Transverse colon (tissue), 4 donors: Measurements from ENCODE around the gene CRY1. TPM values are rescaled to one million over a fixed set of nuclear protein-coding genes. Genes with fewer than 3 reads are reported as not detected.
"Not testable (repeated sequence)": the region's sequence is repeated elsewhere in the genome, so short reads cannot be mapped to it uniquely, and the experiment has no call there.

Source experiments
- DNase-seq: peaks from one replicate; pipeline ENCODE4 v3.0.0-alpha.2; 2019
- H3K27ac ChIP-seq, 4 donors: fragments of 200-600 bp; sonication (generic); 2 replicates each; pipeline ENCODE4 v1.5.1; 2016 to 2018; ENCODE audit warnings: inconsistent platforms in 4 of 4
- H3K27me3 ChIP-seq: fragments of 200-600 bp; sonication (generic); 2 replicates; pipeline ENCODE4 v1.5.1; 2017; ENCODE audit warnings: inconsistent platforms
- H3K36me3 ChIP-seq, 4 donors: fragments of 200-600 bp; sonication (generic); 2 replicates each; pipeline ENCODE4 v1.5.1; 2017 to 2019; ENCODE audit warnings: inconsistent platforms in 4 of 4
- H3K4me1 ChIP-seq, 4 donors: fragments of 200-600 bp; sonication (generic); 2 replicates each; pipeline ENCODE4 v1.5.1; 2017 to 2020; ENCODE audit warnings: inconsistent platforms in 4 of 4
- H3K4me3 ChIP-seq, 4 donors: fragments of 200-600 bp; sonication (generic); 1 replicate in 1 of 4; 2 replicates in 3 of 4; pipeline versions ENCODE4 v1.5.1 to v1.6.1; 2017 to 2019; ENCODE audit warnings: inconsistent platforms in 4 of 4
- H3K9me3 ChIP-seq, 2 donors: fragments of 200-600 bp; sonication (generic); 2 replicates each; pipeline ENCODE4 v1.5.1; 2017 to 2019; ENCODE audit warnings: inconsistent platforms in 2 of 2
- EP300 ChIP-seq: sonication (generic); formaldehyde crosslinking; IDR thresholded peaks from one replicate; pipeline ENCODE4 v1.6.1; 2017; ENCODE audit warnings: antibody characterized with exemption, low read depth
- POLR2A ChIP-seq: fragments of 450-650 bp; IDR thresholded peaks from one replicate; pipeline ENCODE4 v1.6.1; 2016; ENCODE audit warnings: antibody characterized with exemption, mild to moderate bottlenecking, moderate library complexity
- POLR2AphosphoS5 ChIP-seq, 3 donors: sonication (generic); formaldehyde crosslinking; IDR thresholded peaks; one replicate each; pipeline ENCODE4 v1.6.1; 2016; ENCODE audit warnings: antibody characterized with exemption in 3 of 3
- whole genome bisulfite sequencing, 2 donors: methylation state at CpG; one replicate each; pipeline ENCODE4 v1.1.5; 2018; ENCODE audit warnings: low coverage in 1 of 2; 5-methylcytosine and 5-hydroxymethylcytosine counted together
- in situ Hi-C, 4 donors: fragments of 200-750 bp; cut with MboI; loops; one replicate each; pipeline versions ENCODE4 v1.15.0 to v1.15.1; 2017; ENCODE audit warnings: low sequenced_read_pairs in 3 of 4, low pct_ligation_motif_present in 1 of 4, low pct_unique_long_range_greater_than_20kb in 1 of 4
- intact Hi-C: fragments of 100-400 bp; cut with DNase I; formaldehyde crosslinking; loops from one replicate; pipeline ENCODE4 v1.15.1; 2023; ENCODE audit warnings: low total_unique reads
- total RNA-seq, 4 donors: library from RNA; depleted of rRNA; stranded (reverse); fragments of >200 nt; gene quantifications; one replicate each; pipeline ENCODE4 v1.1.0, GENCODE V29; 2016
- TF ChIP-seq, protein P1 (sequence below), 5 experiments: fragments of 200-600 bp in 3 of 5; fragments of 450-650 bp in 2 of 5; sonication (generic) in 3 of 5; IDR thresholded peaks; 1 replicate in 2 of 5; 2 replicates in 3 of 5; pipeline ENCODE4 v1.5.1; 2016 to 2017; ENCODE audit warnings: antibody characterized with exemption in 5 of 5, inconsistent platforms in 3 of 5, mild to moderate bottlenecking in 2 of 5, moderate library complexity in 1 of 5

The CRY1 gene
- total RNA-seq, 4 donors from 2014 or later, result 10.1 to 71.8 (median 21.0) TPM

- H3K27me3 ChIP-seq, result no peaks in the 10 kb centered on the region
- peaks cover 0 to 14% (median 5%) of the 10 kb centered on the region in 4 donors for H3K4me1 ChIP-seq
- H3K9me3 ChIP-seq, result no peaks in the 10 kb centered on the region
- no peaks in the 10 kb centered on the region for H3K36me3 ChIP-seq
- no peak overlapping the region for H3K4me3 ChIP-seq
- in situ Hi-C loops, result no loop called here
- DNase-seq, result no peak
- intact Hi-C loops, result no loop called here
- H3K27ac ChIP-seq, result no peak overlapping the region
- TF ChIP-seq EP300 (no peak), POLR2AphosphoS5 (IDR thresholded peaks at IDR 0.05) (no peak), POLR2A (no peak)
- TF ChIP-seq, protein P1, sequence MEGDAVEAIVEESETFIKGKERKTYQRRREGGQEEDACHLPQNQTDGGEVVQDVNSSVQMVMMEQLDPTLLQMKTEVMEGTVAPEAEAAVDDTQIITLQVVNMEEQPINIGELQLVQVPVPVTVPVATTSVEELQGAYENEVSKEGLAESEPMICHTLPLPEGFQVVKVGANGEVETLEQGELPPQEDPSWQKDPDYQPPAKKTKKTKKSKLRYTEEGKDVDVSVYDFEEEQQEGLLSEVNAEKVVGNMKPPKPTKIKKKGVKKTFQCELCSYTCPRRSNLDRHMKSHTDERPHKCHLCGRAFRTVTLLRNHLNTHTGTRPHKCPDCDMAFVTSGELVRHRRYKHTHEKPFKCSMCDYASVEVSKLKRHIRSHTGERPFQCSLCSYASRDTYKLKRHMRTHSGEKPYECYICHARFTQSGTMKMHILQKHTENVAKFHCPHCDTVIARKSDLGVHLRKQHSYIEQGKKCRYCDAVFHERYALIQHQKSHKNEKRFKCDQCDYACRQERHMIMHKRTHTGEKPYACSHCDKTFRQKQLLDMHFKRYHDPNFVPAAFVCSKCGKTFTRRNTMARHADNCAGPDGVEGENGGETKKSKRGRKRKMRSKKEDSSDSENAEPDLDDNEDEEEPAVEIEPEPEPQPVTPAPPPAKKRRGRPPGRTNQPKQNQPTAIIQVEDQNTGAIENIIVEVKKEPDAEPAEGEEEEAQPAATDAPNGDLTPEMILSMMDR (IDR thresholded peaks at IDR 0.05), result no peak
These were observed 11.6 kb downstream of the CRY1 start for GRCh38 chr12:107081778-107082177.

DNA sequence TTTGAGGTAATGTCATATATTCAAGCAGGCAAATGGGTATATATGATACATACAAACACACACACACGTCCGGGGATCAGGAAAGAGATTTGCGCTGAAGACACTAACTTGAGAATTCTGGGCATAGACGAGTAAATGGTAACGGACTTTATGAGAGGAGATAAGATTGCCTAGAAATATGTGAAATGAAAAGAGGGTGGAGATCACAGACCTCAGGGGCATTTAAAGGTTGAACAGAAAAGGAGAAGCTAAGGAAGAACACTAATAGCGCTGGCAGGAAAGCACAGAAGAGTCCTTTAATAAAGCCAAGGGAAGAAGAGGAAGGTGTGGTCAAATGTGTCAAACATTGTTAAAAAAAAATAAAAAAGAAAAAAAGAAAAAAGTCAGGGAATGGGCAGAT, 13.1 kb downstream of the CRY1 start:
- H3K27me3 ChIP-seq, result no peaks in the 10 kb centered on the region
- no peaks in the 10 kb centered on the region for H3K36me3 ChIP-seq
- TF ChIP-seq, protein P1 (IDR thresholded peaks at IDR 0.05), result no peak
- TF ChIP-seq EP300, result no peak
- no peak for TF ChIP-seq POLR2A
- no peak for TF ChIP-seq POLR2AphosphoS5 (IDR thresholded peaks at IDR 0.05)
- no peak for DNase-seq
- no peak overlapping the region for H3K4me3 ChIP-seq
- WGBS, 2 donors, result 74 to 87% methylated on average over 6 of the region's 6 CpGs
- H3K9me3 ChIP-seq, result no peaks in the 10 kb centered on the region
- in situ Hi-C loops, result no loop called here
- H3K4me1 ChIP-seq, result peaks cover 0 to 14% (median 5%) of the 10 kb centered on the region in 4 donors
- intact Hi-C loops, result no loop called here
- no peak overlapping the region for H3K27ac ChIP-seq

GRCh38 chr12:107079172-107080011, 14.0 kb downstream of the CRY1 start:
- DNase-seq, result no peak
- Histone ChIP-seq H3K9me3 (no peaks in the 10 kb centered on the region), H3K27me3 (no peaks in the 10 kb centered on the region), H3K27ac (no peak overlapping the region), H3K36me3 (no peaks in the 10 kb centered on the region), H3K4me3 (no peak overlapping the region), H3K4me1 (peaks cover 0 to 14% (median 5%) of the 10 kb centered on the region in 4 donors)
- intact Hi-C loops (no loop called here), in situ Hi-C loops (no loop called here)
- 88 to 100% methylated on average over 1 to 2 of the region's 2 CpGs for WGBS, 2 donors
- TF ChIP-seq, protein P1 (IDR thresholded peaks at IDR 0.05), result peak in 4 of 5 experiments; percentile 35 to 45 (median 42)
- no peak for TF ChIP-seq POLR2A

DNA sequence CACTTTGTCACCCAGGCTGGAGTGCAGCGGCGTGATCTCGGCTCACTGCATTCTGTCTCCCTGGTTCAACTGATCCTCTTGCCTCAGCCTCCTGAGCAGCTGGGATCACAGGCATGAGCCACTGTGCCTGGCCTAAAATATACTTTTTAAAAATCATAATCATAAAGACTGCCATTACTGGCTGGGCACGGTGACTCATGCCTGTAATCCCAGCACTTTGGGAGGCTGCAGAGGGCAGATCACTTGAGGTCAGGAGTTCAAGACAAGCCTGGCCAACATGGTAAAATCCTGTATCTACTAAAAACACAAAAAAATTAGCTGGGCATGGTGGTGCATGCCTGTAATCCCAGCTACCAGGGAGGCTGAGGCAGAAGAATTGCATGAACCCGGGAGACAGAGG, 20.1 kb downstream of the CRY1 start:
- H3K27me3 ChIP-seq, H3K27ac ChIP-seq, H3K4me3 ChIP-seq, H3K4me1 ChIP-seq, H3K36me3 ChIP-seq, H3K9me3 ChIP-seq, in situ Hi-C loops, intact Hi-C loops, DNase-seq: not testable (repeated sequence)
- WGBS, 2 donors, result 85 to 90% methylated on average over 4 to 5 of the region's 5 CpGs

GRCh38 chr12:107066691-107067090, 26.7 kb downstream of the CRY1 start:
- H3K4me1 ChIP-seq, result peaks cover 0 to 4% (median 0%) of the 10 kb centered on the region in 4 donors
- no peak overlapping the region for H3K27ac ChIP-seq
- TF ChIP-seq EP300 (no peak), POLR2AphosphoS5 (IDR thresholded peaks at IDR 0.05) (no peak)
- TF ChIP-seq, protein P1 (IDR thresholded peaks at IDR 0.05), result no peak
- WGBS, 2 donors, result 71 to 89% methylated on average over 4 of the region's 4 CpGs
- no peak for DNase-seq
- in situ Hi-C loops, result no loop called here
- intact Hi-C loops, result no loop called here
- no peak overlapping the region for H3K4me3 ChIP-seq
- no peaks in the 10 kb centered on the region for H3K36me3 ChIP-seq
- H3K27me3 ChIP-seq, result no peaks in the 10 kb centered on the region
- H3K9me3 ChIP-seq, result peaks cover 0 to 5% of the 10 kb centered on the region in 2 donors
